ENCODE measurements around the gene GDF7. TPM values are rescaled to one million over a fixed set of nuclear protein-coding genes. Genes with fewer than 3 reads are reported as not detected.
A peak's percentile ranks its signal among the peaks of the same experiment; 100 is the strongest.
"Not testable (repeated sequence)": the region's sequence is repeated elsewhere in the genome, so short reads cannot be mapped to it uniquely, and the experiment has no call there.

GDF7 gene
- total RNA-seq, 1 donor from 2014 or later, result 3.5 TPM

DNA sequence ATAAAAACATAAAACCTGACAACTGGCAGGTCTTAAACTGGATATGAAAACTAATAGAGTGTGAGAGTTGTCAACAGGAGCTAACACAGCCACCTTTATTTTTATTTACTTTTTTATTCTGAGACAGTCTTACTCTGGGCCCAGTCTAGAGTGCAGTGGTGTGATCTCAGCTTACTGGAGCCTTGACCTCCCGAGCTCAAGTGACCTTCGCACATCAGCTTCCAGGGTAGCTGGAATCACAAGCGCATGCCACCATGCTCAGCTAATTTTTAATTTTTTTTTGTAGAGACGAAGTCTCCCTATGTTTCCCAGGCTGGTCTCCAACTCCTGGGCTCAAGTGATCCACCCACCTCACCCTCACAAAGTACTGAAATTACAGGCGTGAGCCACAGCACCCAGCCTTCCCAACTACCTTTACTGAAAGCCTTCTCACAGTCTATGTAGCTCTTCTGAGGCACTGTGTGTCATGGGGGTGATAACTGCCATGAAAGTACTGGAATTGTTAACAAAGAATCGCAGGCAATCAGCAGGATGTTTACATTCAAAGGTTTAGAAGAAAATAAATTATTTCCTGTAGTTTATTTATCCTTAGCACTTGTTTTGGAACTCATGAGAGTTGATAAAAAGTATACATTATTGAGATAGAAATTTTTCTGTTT, 24.3 kb downstream of the GDF7 start:
- ATAC-seq, result peak; percentile 41
- DNase-seq (ENCODE audit: low spot score), result no peak

- ATAC-seq, result no peak
Observed at GRCh38 chr2:20692081-20692480, 25.1 kb downstream of the GDF7 start.

DNA sequence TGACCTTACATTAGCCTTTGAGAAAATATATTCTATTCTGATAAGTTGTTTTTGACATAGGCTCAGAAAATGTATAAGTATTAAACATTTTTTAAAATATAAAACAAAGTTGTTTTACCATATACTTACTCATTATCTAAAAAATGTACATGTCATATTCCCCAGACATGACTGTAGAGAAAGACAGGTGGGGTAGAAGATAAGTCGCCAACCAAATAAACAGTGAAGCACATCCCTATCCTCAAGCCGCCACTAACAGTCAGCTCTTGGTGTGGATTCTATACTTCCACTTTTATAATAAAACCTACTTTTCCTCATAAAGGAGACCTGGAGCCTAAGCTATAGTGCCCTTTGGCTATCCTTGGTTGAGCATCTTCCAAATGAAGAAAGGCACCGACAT, 26.4 kb downstream of the GDF7 start:
- DNase-seq (ENCODE audit: low spot score), result no peak

More at GRCh38 chr2:20692081-20692480, 25.1 kb downstream of the GDF7 start:
- no peak for DNase-seq (ENCODE audit: low spot score)

GRCh38 chr2:20696366-20696765, 29.4 kb downstream of the GDF7 start:
- no peak for DNase-seq (ENCODE audit: low spot score)
- no peak for ATAC-seq

More for the DNA sequence above, 26.4 kb downstream of the GDF7 start:
- no peak for ATAC-seq

DNA sequence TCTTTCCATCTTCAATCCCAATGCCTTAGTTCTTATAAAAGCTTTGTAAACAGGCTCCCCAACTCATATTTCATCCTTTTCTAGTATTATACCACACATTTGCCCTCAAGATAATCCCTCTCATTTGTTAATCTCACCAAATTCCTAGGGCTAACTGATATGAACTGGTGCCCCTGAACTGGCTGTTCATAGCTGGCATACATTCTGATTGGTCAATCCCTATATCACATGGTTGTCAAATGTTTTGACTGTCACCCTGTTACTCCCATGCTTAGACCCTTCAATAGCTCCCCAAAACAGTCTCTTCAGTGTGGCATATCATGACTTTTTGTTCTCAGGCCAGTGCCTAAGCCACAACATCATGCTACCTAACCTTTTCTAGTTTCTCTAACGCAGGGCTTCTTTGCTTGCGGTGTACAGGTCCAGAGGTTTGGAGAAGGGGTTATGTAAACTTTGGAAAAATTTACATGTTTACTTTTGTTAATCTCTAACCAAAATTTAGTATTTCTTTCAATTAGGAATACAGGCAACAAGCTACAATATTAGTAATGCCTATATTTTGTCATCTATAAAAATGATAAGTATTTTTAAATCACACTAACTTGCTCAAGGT, 30.5 kb downstream of the GDF7 start:
- ATAC-seq (peak; percentile 90), DNase-seq (ENCODE audit: low spot score) (no peak)

- DNase-seq (ENCODE audit: low spot score) (no peak), ATAC-seq (no peak)
Observed at GRCh38 chr2:20698916-20699613, 32.1 kb downstream of the GDF7 start.

- DNase-seq (ENCODE audit: low spot score), result no peak
Observed at GRCh38 chr2:20702563-20702962, 35.6 kb downstream of the GDF7 start.

DNA sequence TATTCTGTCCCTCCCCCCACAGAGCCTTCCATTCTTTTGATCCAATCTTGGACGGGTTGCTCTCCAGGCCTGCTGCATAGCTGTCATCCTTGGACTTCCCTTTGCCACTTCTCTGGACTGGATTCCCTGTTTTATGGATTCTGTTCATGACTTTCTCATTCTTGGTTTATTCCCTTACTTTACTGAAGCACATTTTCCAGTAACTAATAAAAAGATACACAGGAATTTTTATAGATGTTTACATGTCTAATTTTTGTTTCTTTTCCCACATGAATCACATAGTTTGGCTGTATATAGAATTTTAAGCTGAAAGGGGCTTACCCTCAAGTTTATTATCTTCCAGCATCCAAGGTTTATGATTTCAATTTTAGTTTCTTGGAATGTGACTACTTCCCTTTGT, 37.9 kb downstream of the GDF7 start:
- DNase-seq (ENCODE audit: low spot score), result no peak
- ATAC-seq, result no peak

More at GRCh38 chr2:20702563-20702962, 35.6 kb downstream of the GDF7 start:
- ATAC-seq, result no peak

DNA sequence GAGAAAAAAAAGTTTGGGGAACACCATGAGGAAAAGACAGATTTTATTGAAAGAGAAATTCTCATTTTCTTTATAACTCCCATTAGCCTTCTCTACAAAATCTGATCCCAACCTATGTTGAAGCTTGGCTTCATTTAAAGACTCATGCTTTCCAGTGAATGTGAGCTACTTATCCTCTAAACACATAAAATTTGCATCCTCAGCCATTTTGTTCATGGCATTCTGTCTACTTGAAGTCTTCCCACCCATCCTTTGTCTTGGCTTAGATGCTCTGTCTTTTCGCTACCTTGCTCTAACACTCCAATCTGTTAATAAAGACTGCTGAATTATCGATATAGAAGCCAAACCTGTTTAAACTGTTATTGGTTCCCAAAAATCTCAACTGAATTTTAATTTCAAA, 39.3 kb downstream of the GDF7 start:
- DNase-seq (ENCODE audit: low spot score), result no peak
- ATAC-seq, result no peak

DNA sequence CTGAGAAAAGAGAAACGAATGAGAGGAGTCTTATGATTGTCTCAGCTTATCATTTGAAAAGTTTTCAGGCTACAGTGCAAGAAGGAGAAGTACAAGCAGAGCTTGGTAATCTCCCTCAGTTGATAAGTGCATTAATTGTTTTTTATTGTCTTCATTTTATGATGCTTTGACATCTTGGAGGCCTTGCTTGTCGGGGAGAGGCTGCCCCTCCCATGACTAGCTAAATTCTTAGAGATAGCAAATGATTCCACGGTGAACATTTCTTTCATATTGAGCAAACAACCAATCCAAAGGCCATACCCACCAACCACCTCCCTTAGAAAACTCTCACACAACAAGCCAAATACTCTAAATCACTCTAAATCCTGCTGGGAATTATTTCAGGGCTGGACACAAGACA, 39.8 kb downstream of the GDF7 start:
- ATAC-seq (no peak), DNase-seq (ENCODE audit: low spot score) (no peak)

- ATAC-seq (no peak), DNase-seq (ENCODE audit: low spot score) (no peak)
Observed at GRCh38 chr2:20707601-20708000, 40.7 kb downstream of the GDF7 start.

DNA sequence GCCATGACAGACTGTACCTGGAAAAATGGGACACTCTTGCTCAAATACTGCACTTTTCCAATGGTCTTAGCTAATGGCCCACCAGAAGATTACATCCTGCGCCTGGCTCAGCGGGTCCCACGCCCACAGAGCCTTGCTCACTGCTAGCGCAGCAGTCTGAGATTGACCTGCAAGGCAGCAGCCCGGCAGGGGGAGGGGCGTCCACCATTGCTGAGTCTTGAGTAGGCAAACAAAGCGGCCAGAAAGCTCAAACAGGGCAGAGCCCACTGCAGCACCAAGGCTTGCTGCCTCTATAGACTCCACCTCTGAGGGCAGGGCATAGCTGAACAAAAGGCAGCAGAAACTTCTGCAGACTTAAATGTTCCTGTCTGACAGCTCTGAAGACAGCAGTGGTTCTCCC, 44.7 kb downstream of the GDF7 start:
- not testable (repeated sequence) for ATAC-seq; DNase-seq (ENCODE audit: low spot score)

- not testable (repeated sequence) for ATAC-seq; DNase-seq (ENCODE audit: low spot score)
Observed at GRCh38 chr2:20713585-20713984, 46.6 kb downstream of the GDF7 start.

DNA sequence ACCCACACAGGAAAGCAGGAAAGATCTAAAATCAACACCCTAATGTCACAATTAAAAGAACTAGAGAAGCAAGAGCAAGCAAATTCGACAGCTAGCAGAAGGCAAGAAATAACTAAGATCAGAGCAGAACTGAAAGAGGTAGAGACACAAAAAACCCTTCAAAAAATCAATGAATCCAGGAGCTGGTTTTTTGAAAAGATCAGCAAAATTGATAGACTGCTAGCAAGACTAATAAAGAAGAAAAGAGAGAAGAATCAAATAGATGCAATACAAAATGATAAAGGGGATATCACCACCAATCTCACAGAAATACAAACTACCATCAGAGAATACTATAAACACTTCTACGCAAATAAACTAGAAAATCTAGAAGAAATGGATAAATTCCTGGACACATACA, 47.5 kb downstream of the GDF7 start:
- not testable (repeated sequence) for DNase-seq (ENCODE audit: low spot score); ATAC-seq

DNA sequence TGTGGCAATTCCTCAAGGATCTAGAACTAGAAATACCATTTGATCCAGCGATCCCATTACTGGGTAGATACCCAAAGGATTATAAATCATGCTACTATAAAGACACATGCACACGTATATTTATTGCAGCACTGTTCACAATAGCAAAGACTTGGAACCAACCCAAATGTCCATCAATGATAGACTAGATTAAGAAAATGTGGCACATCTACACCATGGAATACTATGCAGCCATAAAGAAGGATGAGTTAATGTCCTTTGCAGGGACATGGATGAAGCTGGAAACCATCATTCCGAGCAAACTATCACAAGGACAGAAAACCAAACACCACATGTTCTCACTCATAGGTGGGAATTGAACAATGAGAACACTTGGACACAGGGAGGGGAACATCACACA, 49.2 kb downstream of the GDF7 start:
- DNase-seq (ENCODE audit: low spot score); ATAC-seq: not testable (repeated sequence)

DNA sequence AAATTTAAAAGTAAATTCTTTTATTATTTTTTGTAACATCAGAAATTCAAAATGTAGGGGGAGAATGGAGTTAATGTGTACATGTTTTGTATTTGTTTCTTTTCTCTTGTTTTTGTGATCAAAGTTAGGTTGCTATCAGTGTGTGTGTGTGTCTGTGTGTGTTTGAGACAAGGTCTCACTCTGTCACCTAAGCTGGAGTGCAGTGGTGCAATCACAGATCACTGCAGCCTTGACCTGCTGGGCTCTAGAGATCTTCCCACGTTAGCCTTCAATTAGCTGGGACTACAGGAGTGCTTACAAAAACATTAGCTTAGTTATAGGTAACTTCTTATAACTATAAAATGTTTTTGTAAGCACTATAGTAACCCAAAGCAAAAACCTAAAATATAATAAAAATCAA, 50.7 kb downstream of the GDF7 start:
- ATAC-seq (peak; percentile 81), DNase-seq (ENCODE audit: low spot score) (no peak)

GRCh38 chr2:20722592-20723240, 55.8 kb downstream of the GDF7 start:
- peak; percentile 69 for ATAC-seq

DNA sequence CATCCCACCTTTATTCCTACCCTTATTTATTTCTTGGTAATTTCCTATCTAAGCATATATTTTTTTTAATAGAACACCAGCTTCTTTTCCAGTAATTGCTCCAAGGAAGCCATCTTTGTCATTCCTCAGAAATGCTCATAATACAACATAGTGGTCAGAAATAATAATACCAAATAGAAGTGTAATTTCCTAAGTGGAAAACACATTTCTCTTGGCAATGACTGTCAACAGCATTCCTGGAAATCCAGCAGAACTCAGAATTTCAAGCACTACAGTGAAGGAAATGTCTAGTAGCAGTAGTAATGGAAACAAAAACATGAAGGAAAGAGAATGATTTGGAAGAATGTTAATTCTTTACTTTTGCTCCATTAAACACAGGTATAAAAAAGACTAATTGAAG, 56.6 kb downstream of the GDF7 start:
- DNase-seq (ENCODE audit: low spot score), result no peak
- no peak for ATAC-seq

More at GRCh38 chr2:20722592-20723240, 55.8 kb downstream of the GDF7 start:
- no peak for DNase-seq (ENCODE audit: low spot score)

- no peak for DNase-seq (ENCODE audit: low spot score)
- no peak for ATAC-seq
Observed at GRCh38 chr2:20724500-20725053, 57.6 kb downstream of the GDF7 start.

DNA sequence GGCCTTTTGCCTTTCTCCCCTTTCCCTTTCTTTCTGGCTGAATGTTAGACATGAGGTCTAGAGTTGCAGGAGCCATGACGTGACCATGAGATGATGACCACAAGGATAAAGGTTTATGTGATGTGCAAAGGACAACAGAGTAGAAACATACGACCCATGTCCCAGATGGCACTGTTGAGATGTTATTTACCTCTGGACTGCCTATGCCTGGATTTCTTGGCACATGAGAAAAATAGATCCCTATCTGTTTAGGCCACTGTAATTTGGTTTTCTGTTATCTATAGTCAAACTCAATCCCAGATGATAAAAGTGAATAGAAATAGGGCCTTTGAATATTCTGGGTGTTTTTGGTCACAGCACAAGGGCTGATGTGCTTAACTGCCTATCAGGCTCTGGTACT, 58.8 kb downstream of the GDF7 start:
- ATAC-seq, result no peak
- DNase-seq (ENCODE audit: low spot score), result no peak

DNA sequence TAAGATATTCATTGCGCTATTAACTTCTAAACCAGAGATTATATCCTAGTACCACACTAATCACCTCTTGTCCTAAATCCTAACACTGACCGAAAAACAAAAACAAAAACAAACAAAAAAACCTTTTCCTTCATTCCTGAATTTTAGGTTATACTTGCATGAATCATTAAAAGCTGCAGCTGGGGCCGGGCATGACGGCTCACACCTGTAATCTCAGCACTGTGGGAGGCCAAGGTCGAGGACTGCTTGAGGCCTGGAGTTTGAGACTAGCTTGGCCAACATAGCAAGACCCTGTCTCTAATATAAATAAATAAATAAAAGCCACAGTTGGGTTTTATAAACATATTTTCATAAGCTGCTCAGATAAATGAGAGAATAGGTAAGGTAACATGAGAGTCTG, 60.0 kb downstream of the GDF7 start:
- no peak for DNase-seq (ENCODE audit: low spot score)
- no peak for ATAC-seq
